Measurements from ENCODE around the gene TBC1D1. TPM values are rescaled to one million over a fixed set of nuclear protein-coding genes. Genes with fewer than 3 reads are reported as not detected.

TBC1D1 gene
- polyA plus RNA-seq, 1 donor (not counting 4 experiments of a cell fraction or from before 2014, with no cell fraction given) = 32.5 TPM

DNA sequence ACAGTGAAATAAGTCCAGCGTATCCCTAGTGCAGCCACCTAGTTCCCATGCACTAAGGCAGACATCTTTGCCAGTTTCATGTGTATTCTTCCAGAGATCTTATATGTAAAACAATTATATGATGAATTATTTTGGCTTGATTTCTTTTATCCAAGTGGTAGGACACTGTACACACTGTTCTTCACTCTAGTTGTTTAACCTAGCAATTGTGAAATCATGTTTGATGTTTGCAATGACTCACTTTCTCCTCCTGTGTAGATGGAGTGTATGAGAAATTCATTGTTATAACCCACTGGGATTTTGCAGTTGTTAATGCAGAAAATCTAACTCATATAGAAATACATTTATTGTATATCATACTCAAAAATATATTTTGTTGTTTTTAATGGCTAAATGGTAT is 17.5 kb upstream of the TBC1D1 start:
- TF ChIP-seq EZH2 (IDR thresholded peaks at IDR 0.05; ENCODE audit: low read length) = no peak
- TF ChIP-seq, protein P1, sequence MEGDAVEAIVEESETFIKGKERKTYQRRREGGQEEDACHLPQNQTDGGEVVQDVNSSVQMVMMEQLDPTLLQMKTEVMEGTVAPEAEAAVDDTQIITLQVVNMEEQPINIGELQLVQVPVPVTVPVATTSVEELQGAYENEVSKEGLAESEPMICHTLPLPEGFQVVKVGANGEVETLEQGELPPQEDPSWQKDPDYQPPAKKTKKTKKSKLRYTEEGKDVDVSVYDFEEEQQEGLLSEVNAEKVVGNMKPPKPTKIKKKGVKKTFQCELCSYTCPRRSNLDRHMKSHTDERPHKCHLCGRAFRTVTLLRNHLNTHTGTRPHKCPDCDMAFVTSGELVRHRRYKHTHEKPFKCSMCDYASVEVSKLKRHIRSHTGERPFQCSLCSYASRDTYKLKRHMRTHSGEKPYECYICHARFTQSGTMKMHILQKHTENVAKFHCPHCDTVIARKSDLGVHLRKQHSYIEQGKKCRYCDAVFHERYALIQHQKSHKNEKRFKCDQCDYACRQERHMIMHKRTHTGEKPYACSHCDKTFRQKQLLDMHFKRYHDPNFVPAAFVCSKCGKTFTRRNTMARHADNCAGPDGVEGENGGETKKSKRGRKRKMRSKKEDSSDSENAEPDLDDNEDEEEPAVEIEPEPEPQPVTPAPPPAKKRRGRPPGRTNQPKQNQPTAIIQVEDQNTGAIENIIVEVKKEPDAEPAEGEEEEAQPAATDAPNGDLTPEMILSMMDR (optimal IDR thresholded peaks at IDR 0.05 in 1 of 3, IDR thresholded peaks at IDR 0.05 in 1 of 3, conservative IDR thresholded peaks at IDR 0.05 in 1 of 3; ENCODE audit: extremely low read depth in 1 of 3, insufficient read depth in 2 of 3, low read length in 3 of 3) = no peak

DNA sequence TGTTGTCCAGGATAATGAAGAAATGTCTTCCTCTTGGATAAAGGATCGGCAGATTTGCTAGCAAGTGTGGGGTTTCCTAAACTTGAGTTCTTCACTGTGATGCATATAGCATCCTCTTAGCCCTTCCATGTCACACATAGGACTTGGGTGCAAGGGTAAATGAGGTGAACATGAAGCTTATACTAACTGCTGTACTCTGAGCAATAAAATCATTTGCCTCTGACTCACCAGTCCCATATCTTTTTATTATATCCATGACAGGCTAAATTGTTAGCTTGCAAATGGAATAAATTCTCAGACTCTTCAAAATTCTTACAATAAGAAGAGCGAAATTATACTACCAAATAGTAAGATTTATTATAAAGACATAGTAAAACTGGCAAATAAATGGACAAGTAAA is 14.7 kb upstream of the TBC1D1 start:
- Histone ChIP-seq H2AFZ (ENCODE audit: control insufficient read depth, low read length) (no peak overlapping the region), H3K27ac (ENCODE audit: control insufficient read depth, insufficient read depth, low read length) (no peak overlapping the region), H3K9me3 (ENCODE audit: control insufficient read depth, low read depth, low read length) (no peaks in the 10 kb centered on the region), H3K27me3 (ENCODE audit: control insufficient read depth, extremely low read depth, insufficient read depth, low read length) (no peaks in the 10 kb centered on the region), H3K4me2 (ENCODE audit: control insufficient read depth, extremely low read depth, insufficient read depth, low read depth, low read length) (no peak overlapping the region), H3K79me2 (ENCODE audit: control insufficient read depth, insufficient read depth, low read length) (no peaks in the 10 kb centered on the region), H3K4me3 (ENCODE audit: control insufficient read depth in 2 of 3, extremely low read depth in 1 of 3, insufficient read depth in 2 of 3, low read depth in 1 of 3, low read length in 3 of 3) (no peak overlapping the region), H3K36me3 (ENCODE audit: control insufficient read depth in 2 of 2, extremely low read depth in 1 of 2, insufficient read depth in 2 of 2, low read length in 2 of 2) (no peaks in the 10 kb centered on the region), H3K9ac (ENCODE audit: control insufficient read depth, extremely low read depth, insufficient read depth, low read length) (no peak overlapping the region), H3K9me1 (ENCODE audit: control insufficient read depth, extremely low read depth, insufficient read depth, low read length) (no peaks in the 10 kb centered on the region), H3K4me1 (ENCODE audit: control insufficient read depth, extremely low read depth, insufficient read depth, low read length) (peaks cover 2% of the 10 kb centered on the region), H4K20me1 (ENCODE audit: control insufficient read depth, extremely low read depth, insufficient read depth, low read length) (no peaks in the 10 kb centered on the region)
- dilution Hi-C loops (cut with MboI; ENCODE audit: extremely low pct_ligation_motif_present, low sequenced_read_pairs) = no loop called here
- no peak for FAIRE-seq
- no peak for DNase-seq (ENCODE audit: low read depth, low spot score)
- TF ChIP-seq, protein P1 (optimal IDR thresholded peaks at IDR 0.05 in 1 of 3, IDR thresholded peaks at IDR 0.05 in 1 of 3, conservative IDR thresholded peaks at IDR 0.05 in 1 of 3; ENCODE audit: extremely low read depth in 1 of 3, insufficient read depth in 2 of 3, low read length in 3 of 3) = no peak
- no peak for TF ChIP-seq EZH2 (IDR thresholded peaks at IDR 0.05; ENCODE audit: low read length)

More for the DNA sequence above, 17.5 kb upstream of the TBC1D1 start:
- Histone ChIP-seq H3K4me2 (ENCODE audit: control insufficient read depth, extremely low read depth, insufficient read depth, low read depth, low read length) (no peak overlapping the region), H3K27me3 (ENCODE audit: control insufficient read depth, extremely low read depth, insufficient read depth, low read length) (no peaks in the 10 kb centered on the region), H3K36me3 (ENCODE audit: control insufficient read depth in 2 of 2, extremely low read depth in 1 of 2, insufficient read depth in 2 of 2, low read length in 2 of 2) (peaks cover 0 to 1% of the 10 kb centered on the region in 2 experiments), H4K20me1 (ENCODE audit: control insufficient read depth, extremely low read depth, insufficient read depth, low read length) (no peaks in the 10 kb centered on the region), H3K27ac (ENCODE audit: control insufficient read depth, insufficient read depth, low read length) (no peak overlapping the region), H2AFZ (ENCODE audit: control insufficient read depth, low read length) (no peak overlapping the region), H3K9me3 (ENCODE audit: control insufficient read depth, low read depth, low read length) (no peaks in the 10 kb centered on the region), H3K9me1 (ENCODE audit: control insufficient read depth, extremely low read depth, insufficient read depth, low read length) (no peaks in the 10 kb centered on the region), H3K4me3 (ENCODE audit: control insufficient read depth in 2 of 3, extremely low read depth in 1 of 3, insufficient read depth in 2 of 3, low read depth in 1 of 3, low read length in 3 of 3) (no peak overlapping the region), H3K79me2 (ENCODE audit: control insufficient read depth, insufficient read depth, low read length) (no peaks in the 10 kb centered on the region), H3K9ac (ENCODE audit: control insufficient read depth, extremely low read depth, insufficient read depth, low read length) (no peak overlapping the region), H3K4me1 (ENCODE audit: control insufficient read depth, extremely low read depth, insufficient read depth, low read length) (peaks cover 2% of the 10 kb centered on the region)
- FAIRE-seq (no peak), DNase-seq (ENCODE audit: low read depth, low spot score) (peak; percentile 2)
- dilution Hi-C loops (cut with MboI; ENCODE audit: extremely low pct_ligation_motif_present, low sequenced_read_pairs) = no loop called here

Data from keratinocyte (primary cell).